HS-27A (cell line): Measurements from ENCODE around the gene RUSF1.
"Not testable (repeated sequence)": the region's sequence is repeated elsewhere in the genome, so short reads cannot be mapped to it uniquely, and the experiment has no call there.

Experiments
- DNase-seq: peaks from one replicate; pipeline ENCODE4 v3.0.0-alpha.2; 2012; ENCODE audit warnings: low read depth, missing footprints

The RUSF1 gene

DNA sequence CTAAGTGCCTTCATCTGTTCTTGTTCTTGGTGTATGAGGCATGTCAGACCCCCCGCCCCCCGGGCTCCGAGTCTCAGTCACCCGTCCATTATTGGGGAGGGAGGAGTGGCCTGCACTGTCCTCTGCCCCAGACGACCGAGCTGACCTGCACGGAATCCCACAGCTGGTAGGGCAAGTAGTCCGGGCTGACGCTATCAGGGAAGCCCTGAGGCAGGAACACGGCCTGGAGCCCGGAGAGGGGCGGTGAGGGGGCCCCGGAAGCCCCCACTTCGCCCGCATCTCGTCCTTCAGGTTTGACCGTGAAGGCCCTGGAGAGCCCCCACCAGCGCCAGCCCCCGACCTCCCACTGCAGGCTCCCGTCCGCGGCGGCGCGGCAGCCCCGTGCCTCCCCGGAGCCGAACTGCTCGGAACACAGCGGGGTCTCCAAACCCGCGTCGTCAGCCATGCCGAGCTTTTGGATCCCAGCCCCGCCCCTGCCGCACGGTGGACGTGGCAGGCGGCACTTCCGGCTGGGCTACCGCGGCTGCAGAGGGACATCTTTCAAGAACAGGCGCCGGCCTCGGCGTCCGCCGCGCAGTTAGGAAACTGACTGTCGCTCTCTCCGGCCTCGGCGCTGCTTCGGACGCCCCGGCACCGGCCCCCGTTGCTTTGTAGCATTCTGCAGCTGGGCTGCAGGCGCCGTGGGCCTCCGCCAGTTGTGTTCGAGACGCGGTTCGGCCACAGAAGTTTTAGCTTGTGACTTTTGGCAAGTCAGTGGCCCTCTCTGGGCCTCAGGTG, at the start of gene RUSF1:
Gene RUSF1, minus strand, starts transcription at position 463 of the 777 bp plus-strand sequence. Its CDS starts 18 bp downstream, at position 445.
- peak; percentile 56 for DNase-seq

DNA sequence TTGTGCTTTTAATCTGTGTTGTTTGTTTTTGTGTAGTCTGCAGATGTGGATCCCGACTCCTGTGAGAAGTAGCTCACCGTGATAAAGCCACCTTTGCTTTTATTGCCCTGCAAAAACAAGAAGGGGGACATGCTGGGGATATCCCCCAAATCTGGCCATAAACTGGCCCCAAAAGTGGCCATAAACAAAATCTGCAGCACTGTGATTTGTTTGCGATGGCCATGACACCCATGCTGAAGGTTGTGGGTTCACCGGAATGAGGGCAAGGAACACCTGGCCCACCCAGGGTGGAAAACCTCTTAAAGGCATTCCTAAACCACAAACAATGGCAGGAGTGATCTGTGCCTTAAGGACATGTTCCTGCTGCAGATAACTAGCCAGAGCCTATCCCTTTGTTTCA, 34.6 kb upstream of the RUSF1 start:
- DNase-seq, result no peak

- not testable (repeated sequence) for DNase-seq
These were observed 31.6 kb upstream of the RUSF1 start for GRCh38 chr16:31539762-31540161.

DNA sequence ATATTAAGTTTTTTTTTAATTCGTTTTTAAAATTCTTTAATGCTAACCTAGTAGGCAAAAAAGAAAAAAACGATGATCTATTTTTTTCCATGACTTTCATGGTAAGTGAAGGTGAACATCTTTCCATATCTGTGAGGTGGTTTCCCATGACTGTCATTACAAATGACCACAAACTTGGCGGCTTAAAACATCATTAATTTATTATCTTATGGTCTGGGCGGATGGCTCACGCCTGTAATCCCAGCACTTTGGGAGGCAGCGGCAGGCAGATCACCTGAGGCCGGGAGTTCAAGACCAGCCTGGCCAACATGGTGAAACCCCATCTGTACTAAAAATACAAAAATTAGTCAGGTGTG, 30.0 kb upstream of the RUSF1 start:
- DNase-seq, result not testable (repeated sequence)

DNA sequence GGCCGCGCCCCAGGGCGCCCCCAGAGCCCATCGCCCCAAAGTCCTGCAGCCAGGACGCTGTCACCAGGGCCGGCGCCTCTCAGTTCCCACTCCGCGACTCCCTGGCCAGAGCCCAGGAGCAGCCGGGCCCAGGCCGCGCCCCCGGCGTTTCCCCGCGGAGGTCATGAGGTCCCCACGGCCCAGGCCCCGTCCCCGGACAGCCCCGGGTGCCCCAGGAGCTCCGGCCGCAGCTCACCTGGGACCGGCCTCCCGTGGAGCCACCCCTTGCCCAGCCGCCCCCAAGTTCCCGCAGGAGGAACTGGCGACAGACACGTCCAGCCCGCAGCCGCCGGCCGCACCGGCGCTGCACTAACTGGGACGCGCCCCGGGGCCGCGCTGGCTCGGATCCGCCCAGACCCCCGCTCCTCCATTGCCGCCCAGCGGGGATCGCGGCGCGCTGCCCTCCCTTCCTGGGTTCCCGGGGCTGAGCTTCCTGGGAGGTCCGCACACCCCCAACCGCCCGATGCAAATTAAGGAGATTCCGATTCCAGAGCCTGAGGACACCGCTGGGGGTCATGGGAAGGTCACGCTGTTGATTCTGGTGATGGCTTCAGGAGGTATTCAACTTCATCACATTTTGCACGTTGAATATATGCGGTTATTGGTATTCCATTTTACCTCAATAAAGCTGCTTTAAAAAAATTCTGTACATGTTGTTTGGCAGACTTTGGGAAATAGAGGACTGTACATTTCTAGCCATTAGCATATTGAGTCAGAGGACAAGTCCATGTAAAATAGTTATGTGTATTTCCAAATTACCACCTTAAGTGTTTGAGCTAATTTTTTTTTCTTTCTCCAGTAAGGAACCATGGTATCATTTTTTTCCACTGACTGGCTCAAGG, 29.4 kb upstream of the RUSF1 start:
- DNase-seq, result no peak

DNA sequence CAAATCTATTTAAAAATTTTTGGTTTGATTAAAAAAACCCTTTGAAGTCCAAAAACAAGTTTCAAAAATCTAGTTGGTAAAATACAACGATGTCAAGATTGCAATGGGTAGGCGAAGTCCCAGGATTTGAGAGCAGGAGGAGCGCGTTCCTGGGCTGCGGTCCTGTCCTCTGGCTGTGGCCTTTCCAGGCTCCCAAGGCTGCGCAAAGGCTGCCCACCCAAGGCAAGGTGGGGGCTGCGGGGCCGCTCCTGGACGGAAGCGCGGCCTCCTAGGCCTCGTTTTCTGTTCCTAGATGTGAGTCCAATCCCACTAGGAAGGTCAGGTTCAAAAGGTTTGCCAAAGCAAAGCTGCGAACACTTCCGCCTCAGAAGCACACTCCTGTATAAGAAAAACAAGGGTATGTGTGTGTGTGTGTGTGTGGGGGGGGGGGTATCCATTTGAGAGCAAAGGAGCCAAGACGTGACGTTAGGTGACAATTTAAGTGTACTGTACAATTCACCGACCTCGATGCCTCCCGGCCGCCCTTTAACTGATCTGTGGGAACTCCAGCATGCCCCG, 28.7 kb upstream of the RUSF1 start:
- DNase-seq, result no peak

DNA sequence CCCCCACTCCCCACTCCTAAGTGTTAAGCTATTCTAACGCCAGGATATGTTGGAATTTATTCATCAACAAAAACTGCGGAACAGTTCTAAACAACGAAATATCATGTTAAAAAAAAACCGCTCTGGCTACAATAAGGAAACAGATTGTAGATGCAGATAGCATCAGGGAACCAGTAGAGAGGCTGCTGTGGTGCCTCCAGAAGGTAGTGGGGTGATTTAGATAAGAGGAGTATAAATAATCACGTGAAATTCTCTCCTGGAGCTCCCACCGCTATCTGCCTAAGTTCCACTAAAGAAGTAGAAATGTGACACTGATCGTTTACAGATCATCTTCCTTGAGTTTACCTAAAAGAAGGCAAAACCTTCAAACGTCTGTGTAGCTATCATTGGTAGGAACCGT, 27.5 kb upstream of the RUSF1 start:
- no peak for DNase-seq

DNA sequence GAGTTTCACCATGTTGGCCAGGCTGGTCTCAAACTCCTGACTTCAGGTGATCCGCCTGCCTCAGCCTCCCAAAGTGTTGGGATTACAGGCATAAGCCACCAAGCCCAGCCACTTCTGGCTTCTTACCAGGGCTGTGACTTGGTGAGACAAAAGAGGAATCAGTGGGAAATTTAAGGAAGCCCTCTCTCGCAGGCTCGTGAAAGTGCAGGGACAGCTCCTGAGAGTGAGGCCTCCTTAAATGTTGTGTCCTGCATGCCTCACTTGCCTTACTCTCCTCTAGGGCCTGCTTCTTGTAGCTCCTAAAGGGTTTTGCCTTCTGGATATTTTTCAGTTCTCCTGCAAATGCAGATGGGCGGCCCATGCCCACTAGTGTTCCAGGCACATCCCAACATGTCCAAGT, 24.7 kb upstream of the RUSF1 start:
- DNase-seq, result no peak

- no peak for DNase-seq
These were observed 23.9 kb upstream of the RUSF1 start for GRCh38 chr16:31532120-31532519.

- DNase-seq, result no peak
These were observed 22.9 kb upstream of the RUSF1 start for GRCh38 chr16:31531096-31531495.

GRCh38 chr16:31530405-31530804, 22.2 kb upstream of the RUSF1 start:
- no peak for DNase-seq

- DNase-seq, result no peak
These were observed 21.7 kb upstream of the RUSF1 start for GRCh38 chr16:31529937-31530312.

DNA sequence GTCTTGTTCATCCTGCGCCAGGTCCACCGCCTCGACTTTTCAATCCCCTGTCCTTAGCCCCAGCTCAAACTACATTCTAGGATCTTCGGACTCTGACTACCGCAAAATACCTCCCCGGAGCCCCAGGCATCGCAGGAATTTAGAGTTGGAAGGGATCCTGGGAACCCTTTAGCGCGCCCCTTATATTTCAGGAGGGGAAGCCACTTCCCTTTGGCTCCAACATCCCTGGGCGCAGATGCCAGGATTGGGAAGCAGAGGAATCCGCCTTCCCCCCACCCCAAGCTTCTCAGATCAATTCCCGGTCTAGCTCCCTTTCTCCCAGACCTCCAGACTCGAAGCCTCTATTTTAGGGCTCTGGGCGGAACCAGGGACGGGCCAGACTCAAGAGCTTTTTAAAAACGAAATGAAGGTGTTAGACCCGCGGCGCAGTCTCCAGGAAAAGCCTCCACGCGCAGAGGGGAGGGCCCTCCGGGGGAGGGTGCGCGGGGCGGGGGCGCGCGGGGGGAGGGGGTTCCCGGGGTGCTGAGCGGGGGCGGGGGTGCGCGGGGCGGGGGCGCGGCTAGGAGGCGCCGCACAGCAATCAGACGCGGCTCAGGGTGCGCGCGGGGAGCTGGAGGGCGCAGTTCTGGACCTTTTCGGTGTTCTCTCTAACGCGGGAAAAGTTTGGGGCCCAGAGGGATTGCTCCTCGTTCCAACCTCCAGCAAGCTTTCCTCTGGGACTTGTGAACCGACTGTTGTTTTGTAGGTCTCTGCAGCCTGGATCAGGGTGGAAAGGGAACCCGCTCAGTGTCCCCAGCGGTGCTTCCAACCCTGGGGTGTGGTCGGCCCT, 21.1 kb upstream of the RUSF1 start:
- no peak for DNase-seq

- DNase-seq, result no peak
These were observed 20.4 kb upstream of the RUSF1 start for GRCh38 chr16:31528523-31529107.

- no peak for DNase-seq
These were observed 19.6 kb upstream of the RUSF1 start, which contains the start of gene AHSP for GRCh38 chr16:31527734-31528274. AHSP (plus strand) TSS chr16:31527900; CDS start chr16:31528140, 240 bp downstream.

DNA sequence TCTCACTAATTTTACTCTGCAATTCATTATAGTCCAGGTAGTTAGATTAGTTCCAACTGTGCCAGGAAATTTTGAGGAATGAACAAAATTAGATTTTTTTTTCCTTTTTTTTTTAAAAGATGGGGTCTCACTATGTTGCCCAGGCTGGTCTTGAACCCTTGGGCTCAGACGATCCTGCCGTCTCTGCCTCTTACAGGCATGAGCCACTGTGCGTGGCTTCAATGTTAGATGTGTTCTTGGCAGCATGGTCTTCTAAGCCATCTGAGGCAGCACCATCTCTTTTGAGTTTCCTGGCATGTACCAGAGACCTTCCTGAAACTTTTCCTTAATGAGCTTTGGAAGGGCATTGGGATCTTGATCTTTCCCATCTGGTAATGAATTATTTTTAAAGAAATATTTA, 16.9 kb upstream of the RUSF1 start:
- no peak for DNase-seq

GRCh38 chr16:31523768-31524167, 15.6 kb upstream of the RUSF1 start:
- DNase-seq, result not testable (repeated sequence)

DNA sequence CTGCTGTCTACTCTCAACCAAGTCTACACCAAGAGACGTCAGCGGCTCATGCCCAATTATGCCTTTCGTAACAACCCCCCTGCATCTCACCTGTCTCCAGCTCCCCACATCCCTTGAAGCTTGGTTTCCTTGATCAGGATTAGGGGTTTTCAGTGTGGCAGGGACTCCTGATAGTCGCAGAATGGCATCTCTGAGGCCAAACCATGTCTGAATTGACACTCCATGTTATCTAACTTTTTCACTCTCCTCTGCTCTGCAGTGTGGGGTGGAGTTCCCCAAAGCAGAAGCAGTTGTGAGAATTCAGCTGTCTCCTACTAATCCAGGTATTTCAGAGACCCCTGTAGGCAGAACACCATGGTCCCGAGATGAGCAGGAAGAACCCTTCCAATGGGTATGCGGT, 13.9 kb upstream of the RUSF1 start:
- no peak for DNase-seq

GRCh38 chr16:31521368-31521767, 13.2 kb upstream of the RUSF1 start:
- no peak for DNase-seq

DNA sequence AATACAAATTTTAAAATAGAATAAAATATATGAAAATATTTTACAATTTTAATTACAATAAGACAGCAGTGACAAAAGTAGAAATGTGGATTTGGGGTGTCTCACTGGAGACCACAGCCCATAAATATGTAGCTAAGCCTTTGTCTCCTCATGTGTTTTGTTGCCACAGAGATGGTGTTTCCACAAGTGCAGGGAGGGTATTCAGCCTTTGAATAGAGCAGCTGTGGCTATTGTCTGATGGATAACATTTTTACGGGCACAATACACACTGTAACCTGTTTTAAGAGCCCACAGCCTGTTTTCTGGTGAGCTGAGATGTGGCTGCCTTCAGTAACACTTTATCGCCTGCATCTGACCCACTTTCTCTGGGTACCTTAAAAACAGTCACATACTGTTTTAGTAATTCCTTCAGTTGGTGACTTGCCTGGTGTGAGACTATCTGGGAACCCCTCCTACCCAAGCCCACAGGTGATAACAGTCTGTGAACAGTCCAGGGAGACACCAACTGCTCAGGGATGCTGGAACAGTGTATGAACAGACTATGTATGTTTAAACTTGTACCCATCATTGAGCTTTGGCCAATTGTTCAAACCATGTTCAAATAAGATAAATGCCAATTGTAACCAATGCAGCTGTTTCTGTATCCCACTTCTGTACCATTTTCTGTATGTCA, 11.7 kb upstream of the RUSF1 start:
- DNase-seq, result no peak
